LHCN-M2 (cell line): ENCODE measurements around the gene ADGRG6. TPM values are rescaled to one million over a fixed set of nuclear protein-coding genes. Genes with fewer than 3 reads are reported as not detected.
A peak's percentile ranks its signal among the peaks of the same experiment; 100 is the strongest.
"Not testable (repeated sequence)": the region's sequence is repeated elsewhere in the genome, so short reads cannot be mapped to it uniquely, and the experiment has no call there.

Experiments
- DNase-seq: peaks from one replicate; pipeline ENCODE4 v3.0.0-alpha.2; 2012; ENCODE audit warnings: low read depth
- total RNA-seq: library from RNA; depleted of rRNA; stranded (reverse); fragments of >200 nt; gene quantifications from 2 replicates; pipeline ENCODE4 v1.2.3, GENCODE V29; 2014

Gene ADGRG6
- total RNA-seq, 1 experiment from 2014 or later, result 1.8 TPM

- DNase-seq, result no peak
Observed at GRCh38 chr6:142443102-142443501, 141.3 kb downstream of the ADGRG6 start.

- DNase-seq, result no peak
Observed at GRCh38 chr6:142443532-142443931, 141.7 kb downstream of the ADGRG6 start.

- peak; percentile 46 for DNase-seq
Observed at GRCh38 chr6:142444376-142444775, 142.6 kb downstream of the ADGRG6 start.

DNA sequence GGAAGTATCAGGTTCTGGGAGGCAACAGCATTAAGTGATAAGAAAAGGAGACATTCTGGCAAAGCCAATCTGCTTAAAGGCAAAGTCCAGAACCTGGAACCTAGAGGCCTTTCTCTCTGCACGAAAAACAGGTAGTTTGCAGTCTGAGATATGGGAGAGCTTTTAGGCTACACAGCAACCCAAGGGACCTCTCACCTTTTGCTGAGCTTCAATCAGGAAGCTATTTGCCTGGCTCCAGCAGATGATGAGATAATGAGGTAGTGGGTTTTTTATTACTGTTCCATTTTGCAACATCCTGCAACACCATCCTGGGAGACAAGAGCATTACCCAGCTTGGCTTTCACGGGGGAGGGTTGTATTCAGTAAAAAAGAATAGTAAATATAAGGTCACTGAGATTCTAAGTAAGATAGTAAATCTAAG lies 143.1 kb downstream of the ADGRG6 start:
- no peak for DNase-seq

DNA sequence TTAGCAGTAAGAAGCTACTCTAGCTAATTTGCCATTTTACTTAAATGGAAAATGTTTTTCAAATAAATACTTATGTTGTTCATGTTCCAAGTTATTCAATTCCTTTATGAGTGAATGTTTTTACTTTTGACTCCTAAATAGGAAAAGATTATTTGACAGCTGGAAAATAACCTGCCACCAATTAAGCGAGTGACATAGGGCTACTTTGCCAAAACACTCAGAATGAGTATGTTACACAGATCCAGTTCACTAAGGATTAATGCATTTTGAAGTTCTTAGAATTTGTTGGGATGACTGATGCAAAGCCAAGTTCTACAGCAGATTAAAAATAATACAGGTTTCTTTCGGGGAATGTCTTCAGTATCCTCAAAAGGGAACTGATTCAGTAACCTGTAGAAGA lies 144.4 kb downstream of the ADGRG6 start:
- DNase-seq, result no peak

DNA sequence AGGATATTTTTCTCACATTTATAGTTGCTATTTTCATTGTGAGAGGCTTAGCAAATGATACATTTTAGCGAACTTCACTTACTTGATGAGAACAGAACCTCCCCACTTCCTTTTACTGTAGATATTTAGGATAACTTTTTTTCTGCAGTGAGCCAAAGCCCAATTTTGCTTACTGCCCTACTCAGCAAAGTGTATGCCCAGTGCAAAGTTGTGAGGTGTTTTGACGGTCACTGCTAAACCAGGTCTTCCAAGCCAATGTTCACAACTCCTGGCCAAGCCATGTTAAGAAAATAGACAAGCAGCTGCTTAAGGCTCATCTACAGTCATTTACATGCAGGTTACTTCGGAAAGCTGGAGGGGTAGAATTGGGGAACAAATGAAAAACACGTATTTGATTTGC lies 144.8 kb downstream of the ADGRG6 start:
- DNase-seq, result no peak

DNA sequence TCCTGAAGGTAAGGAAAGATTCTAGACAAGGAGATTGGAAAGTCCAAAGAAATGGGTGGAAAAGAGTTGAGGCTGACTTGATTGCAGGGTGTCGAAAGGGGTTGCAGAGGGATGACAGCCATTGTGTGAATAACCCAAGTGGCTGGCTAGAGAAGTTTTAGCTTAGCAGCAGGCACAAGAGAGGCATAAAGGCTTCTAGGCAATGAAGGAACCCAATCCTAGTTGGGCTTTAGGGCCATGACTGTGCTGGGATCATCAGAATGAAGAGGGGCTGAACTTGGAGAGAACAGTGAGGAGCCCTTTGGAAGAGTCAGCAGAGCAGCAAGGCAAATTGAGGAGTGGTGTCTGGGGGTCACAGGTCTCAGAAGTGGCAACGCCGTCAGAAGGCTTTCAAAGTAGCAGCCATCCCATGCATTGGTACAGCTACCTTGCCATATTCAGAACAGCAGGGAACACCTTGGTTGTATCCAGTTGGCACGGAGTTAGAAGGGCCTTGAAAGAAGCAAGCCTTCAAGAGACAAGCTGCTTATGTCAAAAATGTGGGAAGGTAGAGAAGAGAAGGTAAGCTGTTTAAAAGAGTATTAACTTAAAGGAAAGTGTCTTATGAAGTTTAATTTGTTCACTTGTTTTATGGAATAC lies 146.4 kb downstream of the ADGRG6 start:
- no peak for DNase-seq

GRCh38 chr6:142450856-142451255 lies 149.0 kb downstream of the ADGRG6 start:
- DNase-seq, result not testable (repeated sequence)

- DNase-seq, result no peak
Observed at GRCh38 chr6:142452993-142453392, 151.2 kb downstream of the ADGRG6 start.

DNA sequence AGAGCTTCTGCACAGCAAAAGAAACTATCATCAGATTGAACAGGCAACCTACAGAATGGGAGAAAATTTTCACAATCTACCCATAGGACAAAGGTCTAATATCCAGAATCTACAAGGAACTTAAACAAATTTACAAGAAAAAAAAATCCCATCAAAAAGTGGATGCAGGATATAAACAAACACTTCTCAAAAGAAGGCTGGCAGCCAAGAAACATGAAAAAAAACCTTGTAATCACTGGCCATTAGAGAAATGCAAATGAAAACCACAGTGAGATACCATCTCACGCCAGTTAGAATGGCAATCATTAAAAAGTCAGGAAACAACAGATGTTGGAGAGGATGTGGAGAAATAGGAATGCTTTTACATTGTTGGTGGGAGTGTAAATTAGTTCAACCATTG lies 152.4 kb downstream of the ADGRG6 start:
- DNase-seq, result not testable (repeated sequence)

GRCh38 chr6:142454848-142455247 lies 153.0 kb downstream of the ADGRG6 start:
- not testable (repeated sequence) for DNase-seq

- DNase-seq, result no peak
Observed at GRCh38 chr6:142455957-142456589, 154.3 kb downstream of the ADGRG6 start.

DNA sequence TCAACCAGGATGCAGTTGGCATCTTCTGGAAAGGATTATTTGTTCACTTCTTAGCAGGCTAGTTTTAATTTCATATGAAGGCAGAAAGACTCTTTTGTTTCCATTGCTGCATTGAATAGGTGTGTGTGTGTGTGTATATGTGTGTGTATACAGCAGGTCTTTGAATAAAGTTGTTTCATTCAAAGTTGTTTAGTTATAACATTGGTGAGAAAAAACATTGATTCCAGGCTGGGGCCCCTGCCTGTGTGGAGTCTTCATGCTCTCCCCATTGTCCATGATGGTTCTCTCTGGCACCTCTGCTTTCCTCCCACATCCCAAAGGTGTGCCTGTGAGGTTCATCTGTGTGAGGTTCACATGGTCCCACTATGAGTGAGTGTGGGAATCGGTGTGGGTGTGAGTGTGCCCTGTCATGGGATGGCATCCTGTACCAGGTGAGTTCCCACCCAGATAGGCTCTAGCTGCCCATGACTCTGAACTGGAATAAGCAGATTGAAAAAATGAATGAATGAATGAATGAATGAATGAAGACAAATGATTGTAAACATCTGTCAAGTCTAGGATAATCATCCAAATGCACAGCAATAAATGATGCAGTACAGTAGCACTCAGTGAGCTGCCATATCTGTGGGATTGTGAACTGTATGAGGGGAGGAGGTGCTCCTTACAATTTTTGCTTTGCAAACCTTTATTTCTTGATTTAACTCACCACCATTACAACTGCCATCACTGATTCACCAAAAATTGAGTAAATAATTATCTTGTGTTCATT lies 156.0 kb downstream of the ADGRG6 start:
- DNase-seq, result no peak

GRCh38 chr6:142458836-142459235 lies 157.0 kb downstream of the ADGRG6 start:
- no peak for DNase-seq

GRCh38 chr6:142459271-142459670 lies 157.5 kb downstream of the ADGRG6 start:
- peak; percentile 46 for DNase-seq

GRCh38 chr6:142462260-142462659 lies 160.5 kb downstream of the ADGRG6 start:
- no peak for DNase-seq

DNA sequence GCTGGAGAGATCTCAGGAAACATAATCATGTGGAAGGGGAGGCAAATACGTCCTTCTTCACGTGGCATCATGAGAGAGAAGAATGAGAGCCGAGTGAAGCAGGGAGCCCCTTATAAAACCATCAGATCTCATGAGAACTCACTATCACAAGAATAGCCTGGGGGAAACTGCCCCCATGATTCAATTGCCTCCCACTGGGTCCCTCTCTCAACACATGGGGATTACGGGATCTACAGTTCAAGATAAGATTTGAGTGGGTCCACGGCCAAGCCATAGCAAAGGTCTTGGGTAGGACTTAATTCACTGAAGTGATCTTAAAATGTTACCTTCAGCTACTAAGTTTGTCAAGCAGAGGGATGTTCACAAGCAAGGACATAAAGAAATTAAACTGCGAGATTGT lies 162.2 kb downstream of the ADGRG6 start:
- no peak for DNase-seq

GRCh38 chr6:142469220-142469619 lies 167.4 kb downstream of the ADGRG6 start:
- DNase-seq, result no peak

DNA sequence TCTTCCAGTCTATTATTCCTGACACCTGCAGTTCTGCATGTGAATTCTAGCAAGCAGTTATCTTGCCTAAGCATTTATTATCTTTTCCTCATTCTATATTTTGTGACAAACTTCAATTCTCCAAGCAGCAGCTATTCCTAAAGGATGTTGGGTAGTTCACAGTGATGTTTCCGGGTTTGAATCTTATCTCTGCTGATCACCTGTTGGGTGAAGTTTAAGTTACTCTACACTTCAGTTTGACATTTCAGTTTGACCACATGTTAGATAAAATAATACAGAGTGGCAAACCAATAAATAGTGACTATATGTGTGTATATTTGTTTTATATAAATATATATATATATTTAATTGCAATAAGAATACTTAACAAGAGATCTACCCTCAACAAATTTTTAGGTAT lies 168.6 kb downstream of the ADGRG6 start:
- no peak for DNase-seq

DNA sequence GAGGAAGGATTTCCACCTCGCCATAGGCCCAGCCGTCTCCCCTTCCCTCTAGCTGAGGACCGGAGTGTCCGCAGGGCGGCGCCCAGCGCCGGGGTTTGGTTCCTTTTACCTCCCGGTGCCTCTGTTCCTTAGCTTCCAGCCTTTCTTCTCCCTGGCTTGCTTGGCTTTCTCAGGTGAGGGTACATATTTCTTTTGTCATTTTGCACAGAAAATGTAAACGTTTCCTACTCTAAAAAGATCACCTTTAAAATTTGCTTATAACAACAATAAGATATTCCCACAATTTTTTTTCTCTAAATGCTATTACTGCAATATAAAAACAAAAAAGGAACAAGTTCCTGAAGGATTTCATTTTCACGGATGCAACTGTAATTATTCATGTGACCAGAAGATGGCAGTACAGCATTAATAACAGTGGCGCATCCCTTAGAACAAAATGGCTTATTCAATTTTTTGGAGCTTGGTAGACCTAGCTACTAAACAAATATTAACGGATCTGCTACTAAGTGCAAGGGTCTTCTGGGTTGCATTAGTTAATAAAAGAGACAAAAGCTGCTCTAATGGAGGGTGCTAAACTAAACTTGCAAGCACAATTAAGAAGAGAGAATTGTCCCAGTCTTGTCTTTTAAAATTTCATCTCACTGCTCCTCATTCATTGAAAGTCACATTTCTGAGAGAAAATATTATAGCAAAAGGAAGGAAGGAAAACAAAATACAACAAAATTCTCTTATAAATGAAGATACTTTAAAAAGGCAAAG lies 172.9 kb downstream of the ADGRG6 start:
- DNase-seq, result peak; percentile 66

- no peak for DNase-seq
Observed at GRCh38 chr6:142476452-142476851, 174.6 kb downstream of the ADGRG6 start.

GRCh38 chr6:142478117-142478516 lies 176.3 kb downstream of the ADGRG6 start:
- DNase-seq, result peak; percentile 60
